Vagina (tissue), 2 donors: ENCODE results near the gene SLC4A1AP.

ENCODE experiments used
- POLR2A ChIP-seq, 2 donors: fragments of 450-650 bp; IDR thresholded peaks; one replicate each; pipeline ENCODE4 v1.6.1; 2017; ENCODE audit warnings: antibody characterized with exemption in 2 of 2, mild to moderate bottlenecking in 2 of 2, moderate library complexity in 2 of 2
- TF ChIP-seq, protein P1 (sequence below), 3 experiments: fragments of 450-650 bp in 2 of 3; fragments of 200-600 bp in 1 of 3; sonication (generic) in 1 of 3; IDR thresholded peaks; one replicate each; pipeline ENCODE4 v1.5.1; 2017 to 2019; ENCODE audit warnings: antibody characterized with exemption in 3 of 3, mild to moderate bottlenecking in 2 of 3, moderate library complexity in 2 of 3

DNA sequence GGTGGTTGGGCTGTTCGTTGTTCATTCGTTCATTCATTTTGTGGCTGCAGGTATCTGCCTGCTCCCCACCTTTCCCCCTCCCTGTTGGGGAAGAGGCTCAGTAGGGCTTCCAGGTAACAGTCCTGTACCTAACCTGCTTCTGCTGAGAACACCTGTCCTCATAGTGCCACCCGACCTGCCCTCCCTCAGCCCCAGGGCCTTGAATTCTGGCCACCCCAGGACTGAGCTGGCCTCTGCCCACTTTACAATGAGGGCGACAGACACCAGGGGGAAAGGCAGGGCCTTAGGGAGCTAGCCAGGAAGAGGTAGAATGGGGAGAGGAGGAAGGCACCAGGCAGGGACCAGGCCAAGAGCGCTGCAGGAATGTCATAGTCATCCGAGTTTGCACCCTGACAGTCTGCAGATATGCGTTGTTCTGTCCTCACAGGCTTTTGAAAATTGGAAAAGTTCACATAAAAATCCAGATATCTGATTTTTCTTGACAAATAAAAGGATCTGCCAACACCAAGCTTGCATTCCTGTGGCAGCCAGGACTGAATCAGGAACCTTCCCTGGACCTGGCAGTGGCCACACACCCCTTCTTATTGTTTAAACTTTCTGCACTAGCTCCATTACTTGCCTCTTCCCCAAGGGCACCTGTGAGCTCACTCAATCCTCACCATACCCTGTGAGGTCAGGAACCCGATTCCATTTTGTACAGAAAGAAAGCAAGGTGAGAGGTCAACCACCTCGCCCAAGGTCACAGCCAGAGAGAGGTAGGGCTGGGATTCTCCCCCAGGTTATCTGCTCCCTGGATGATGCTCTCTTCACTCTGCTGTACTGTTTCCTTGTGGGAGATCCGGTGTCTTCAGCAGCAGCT lies 72.6 kb downstream of the SLC4A1AP start:
- TF ChIP-seq, protein P1, sequence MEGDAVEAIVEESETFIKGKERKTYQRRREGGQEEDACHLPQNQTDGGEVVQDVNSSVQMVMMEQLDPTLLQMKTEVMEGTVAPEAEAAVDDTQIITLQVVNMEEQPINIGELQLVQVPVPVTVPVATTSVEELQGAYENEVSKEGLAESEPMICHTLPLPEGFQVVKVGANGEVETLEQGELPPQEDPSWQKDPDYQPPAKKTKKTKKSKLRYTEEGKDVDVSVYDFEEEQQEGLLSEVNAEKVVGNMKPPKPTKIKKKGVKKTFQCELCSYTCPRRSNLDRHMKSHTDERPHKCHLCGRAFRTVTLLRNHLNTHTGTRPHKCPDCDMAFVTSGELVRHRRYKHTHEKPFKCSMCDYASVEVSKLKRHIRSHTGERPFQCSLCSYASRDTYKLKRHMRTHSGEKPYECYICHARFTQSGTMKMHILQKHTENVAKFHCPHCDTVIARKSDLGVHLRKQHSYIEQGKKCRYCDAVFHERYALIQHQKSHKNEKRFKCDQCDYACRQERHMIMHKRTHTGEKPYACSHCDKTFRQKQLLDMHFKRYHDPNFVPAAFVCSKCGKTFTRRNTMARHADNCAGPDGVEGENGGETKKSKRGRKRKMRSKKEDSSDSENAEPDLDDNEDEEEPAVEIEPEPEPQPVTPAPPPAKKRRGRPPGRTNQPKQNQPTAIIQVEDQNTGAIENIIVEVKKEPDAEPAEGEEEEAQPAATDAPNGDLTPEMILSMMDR (IDR thresholded peaks at IDR 0.05), result no peak
- TF ChIP-seq POLR2A (IDR thresholded peaks at IDR 0.05), result no peak
